IMR-90 (cell line): ENCODE data around the gene NFATC3. TPM values are rescaled to one million over a fixed set of nuclear protein-coding genes. Genes with fewer than 3 reads are reported as not detected.

Experiments
- CHD1 ChIP-seq: IDR thresholded peaks from 2 replicates; pipeline ENCODE4 v1.6.1; 2012; ENCODE audit warnings: low read depth, low read length, improper control_type of control experiment
- MXI1 ChIP-seq: IDR thresholded peaks from 2 replicates; pipeline ENCODE4 v1.6.1; 2012; ENCODE audit warnings: low read depth, mild to moderate bottlenecking, low read length, moderate library complexity, borderline replicate concordance
- POLR2A ChIP-seq: IDR thresholded peaks from 2 replicates; pipeline ENCODE4 v1.6.1; 2012; ENCODE audit warnings: mild to moderate bottlenecking, low read depth, low read length
- RFX5 ChIP-seq: IDR thresholded peaks from 2 replicates; pipeline ENCODE4 v1.8.0; 2012; ENCODE audit warnings: low read depth, mild to moderate bottlenecking, low read length, moderate library complexity
- polyA plus RNA-seq, 3 experiments: library from polyadenylated mRNA; depleted of rRNA; stranded (reverse); fragments of >200 nt; gene quantifications; 2 replicates each; pipeline ENCODE4 v1.2.3, GENCODE V29; 2012; ENCODE audit warnings: low replicate concordance in 1 of 3
- total RNA-seq: library from RNA; depleted of rRNA; stranded (reverse); fragments of >200 nt; gene quantifications from 2 replicates; pipeline ENCODE4 v1.2.3, GENCODE V29; 2012
- TF ChIP-seq, protein P1 (sequence below): conservative IDR thresholded peaks from 2 replicates; pipeline ENCODE4 v1.5.1; 2012; ENCODE audit warnings: mild to moderate bottlenecking, low read depth, low read length, improper control_type of control experiment

The NFATC3 gene
- total and polyA plus RNA-seq, 2 of the 4 experiments (the other 2 are of a cell fraction): 6.3 to 21.5 TPM

GRCh38 chr16:68264128-68265077 is 179.2 kb downstream of the NFATC3 start, which contains the start of gene SLC7A6 (continued):
- TF ChIP-seq, protein P1, sequence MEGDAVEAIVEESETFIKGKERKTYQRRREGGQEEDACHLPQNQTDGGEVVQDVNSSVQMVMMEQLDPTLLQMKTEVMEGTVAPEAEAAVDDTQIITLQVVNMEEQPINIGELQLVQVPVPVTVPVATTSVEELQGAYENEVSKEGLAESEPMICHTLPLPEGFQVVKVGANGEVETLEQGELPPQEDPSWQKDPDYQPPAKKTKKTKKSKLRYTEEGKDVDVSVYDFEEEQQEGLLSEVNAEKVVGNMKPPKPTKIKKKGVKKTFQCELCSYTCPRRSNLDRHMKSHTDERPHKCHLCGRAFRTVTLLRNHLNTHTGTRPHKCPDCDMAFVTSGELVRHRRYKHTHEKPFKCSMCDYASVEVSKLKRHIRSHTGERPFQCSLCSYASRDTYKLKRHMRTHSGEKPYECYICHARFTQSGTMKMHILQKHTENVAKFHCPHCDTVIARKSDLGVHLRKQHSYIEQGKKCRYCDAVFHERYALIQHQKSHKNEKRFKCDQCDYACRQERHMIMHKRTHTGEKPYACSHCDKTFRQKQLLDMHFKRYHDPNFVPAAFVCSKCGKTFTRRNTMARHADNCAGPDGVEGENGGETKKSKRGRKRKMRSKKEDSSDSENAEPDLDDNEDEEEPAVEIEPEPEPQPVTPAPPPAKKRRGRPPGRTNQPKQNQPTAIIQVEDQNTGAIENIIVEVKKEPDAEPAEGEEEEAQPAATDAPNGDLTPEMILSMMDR: peak; percentile 79
- TF ChIP-seq MXI1 (peak; percentile 68; the same call in 1 of the 2 replicates), RFX5 (no peak), CHD1 (no peak; the same call in 1 of the 2 replicates), POLR2A (peak; percentile 77)
